K562 (cell line): ENCODE results near the gene AGO1. TPM values are rescaled to one million over a fixed set of nuclear protein-coding genes. Genes with fewer than 3 reads are reported as not detected.

Experiments used
- CEBPZ ChIP-seq: fragments of 150-350 bp; IDR thresholded peaks from 2 replicates; pipeline ENCODE4 v1.6.1; 2014; ENCODE audit warnings: low read depth, mild to moderate bottlenecking, low read length, borderline replicate concordance
- CLOCK ChIP-seq: fragments of 250-450 bp; sonication (Bioruptor Pico); IDR thresholded peaks from 2 replicates; pipeline ENCODE4 v1.4.0; 2020; ENCODE audit warnings: mild to moderate bottlenecking, moderate library complexity, borderline replicate concordance
- EP300 ChIP-seq: IDR thresholded peaks from 2 replicates; pipeline ENCODE4 v1.6.1; 2012; ENCODE audit warnings: low read length, improper control_type of control experiment
- HDAC1 ChIP-seq, 2 experiments: fragments of 450-650 bp; IDR thresholded peaks; 2 replicates each; pipeline ENCODE4 v1.6.1; 2016 to 2017; ENCODE audit warnings: inconsistent platforms in 1 of 2, mild to moderate bottlenecking in 1 of 2, moderate library complexity in 1 of 2
- KAT7 ChIP-seq: sonication (generic); formaldehyde crosslinking; IDR thresholded peaks from 2 replicates; pipeline ENCODE4 v1.8.0; 2022; ENCODE audit warnings: missing genetic modification reagents, mild to moderate bottlenecking, borderline replicate concordance
- PYGO2 ChIP-seq: fragments of 450-650 bp; IDR thresholded peaks from 2 replicates; pipeline ENCODE4 v1.6.1; 2016; ENCODE audit warnings: mild to moderate bottlenecking, missing genetic modification characterization, moderate library complexity, missing compliant biosample characterization
- TCF15 ChIP-seq: fragments of 250-450 bp; sonication (Bioruptor Pico); IDR thresholded peaks from 2 replicates; pipeline ENCODE4 v1.8.0; 2022; ENCODE audit warnings: moderate library complexity, mild to moderate bottlenecking, inconsistent platforms
- TSHZ1 ChIP-seq: fragments of 250-450 bp; sonication (Bioruptor Pico); IDR thresholded peaks from 2 replicates; pipeline ENCODE4 v1.4.0; 2020; ENCODE audit warnings: mild to moderate bottlenecking, moderate library complexity
- U2AF1 ChIP-seq: fragments of 200-400 bp; formaldehyde crosslinking; optimal IDR thresholded peaks from 2 replicates; pipeline ENCODE3; 2017; ENCODE audit warnings: mild to moderate bottlenecking, low read depth, low read length, moderate library complexity
- ZBTB12 ChIP-seq: fragments of 250-450 bp; sonication (Bioruptor Pico); IDR thresholded peaks from 2 replicates; pipeline ENCODE4 v1.4.0; 2020
- ZBTB49 ChIP-seq: sonication (generic); formaldehyde crosslinking; IDR thresholded peaks from 2 replicates; pipeline ENCODE4 v1.8.0; 2022; ENCODE audit warnings: missing genetic modification reagents, mild to moderate bottlenecking, borderline replicate concordance
- ZNF354B ChIP-seq: fragments of 250-450 bp; sonication (Bioruptor Pico); IDR thresholded peaks from 2 replicates; pipeline ENCODE4 v1.4.0; 2020
- polyA plus RNA-seq, 8 experiments: library from polyadenylated mRNA; depleted of rRNA in 4 of 8; stranded (reverse) in 5 of 8; unstranded in 3 of 8; fragments of >200 nt; fragmentation: Nextera tagmentation in 2 of 8; fragmentation: Illumina TruSeq in 1 of 8; extraction: Ambion mirVana in 2 of 8; extraction: Trizol in 1 of 8; gene quantifications; 2 replicates each; pipeline versions ENCODE4 v1.2.1 to v1.2.3, GENCODE V29; 2011 to 2014; ENCODE audit warnings: inconsistent platforms in 1 of 8, missing spikeins in 1 of 8
- total RNA-seq, 7 experiments: library from RNA; depleted of rRNA in 6 of 7; stranded (reverse); fragments of >200 nt in 6 of 7; fragmentation: Illumina TruSeq in 2 of 7; extraction: Trizol in 2 of 7; gene quantifications; 2 replicates each; pipeline versions ENCODE4 v1.2.1 to v1.2.3, GENCODE V29; 2011 to 2021; ENCODE audit warnings: low replicate concordance in 1 of 7

The AGO1 gene
- total and polyA plus RNA-seq, 9 of the 15 experiments (the other 6 are each of a cell fraction or from before 2014, with no cell fraction given) = 7.3 to 64.2 (median 26.0) TPM

- TF ChIP-seq ZBTB49 (no peak), KAT7 (CRISPR knock-in tag) (peak; percentile 29; the same call in 1 of the 2 replicates), PYGO2 (no peak), TSHZ1 (CRISPR knock-in tag) (no peak), ZBTB12 (no peak), CEBPZ (no peak), U2AF1 (no peak), HDAC1 (IDR thresholded peaks at IDR 0.05) (0 out of 4 replicates have a peak, but pooled peaks of 1 of the 2 experiments have one; percentile 10), ZNF354B (no peak), CLOCK (CRISPR knock-in tag) (no peak), EP300 (no peak; the same call in 1 of the 2 replicates), TCF15 (CRISPR knock-in tag) (no peak)
Observed at GRCh38 chr1:35882945-35883634, at the start of gene AGO1 (continued).
